Measurements from ENCODE around the gene PARD3B.

- TF ChIP-seq CTCF (IDR thresholded peaks at IDR 0.05; ENCODE audit: insufficient read depth, low read length, poor library complexity, severe bottlenecking) (no peak), EZH2phosphoT487 (conservative IDR thresholded peaks at IDR 0.05; ENCODE audit: low read length) (no peak)
These were observed 1023.3 kb downstream of the PARD3B start for GRCh38 chr2:205568620-205569019.

All from SU-DHL-6 (cell line).